ENCODE results near the gene ASPDH. TPM values are rescaled to one million over a fixed set of nuclear protein-coding genes. Genes with fewer than 3 reads are reported as not detected.
"Not testable (repeated sequence)": the region's sequence is repeated elsewhere in the genome, so short reads cannot be mapped to it uniquely, and the experiment has no call there.

ASPDH gene
- total RNA-seq, 1 donor from 2014 or later = not detected

- no peak for DNase-seq
Measured at GRCh38 chr19:50547385-50548190, 33.9 kb upstream of the ASPDH start.

GRCh38 chr19:50546527-50547221, 33.0 kb upstream of the ASPDH start:
- no peak for DNase-seq

GRCh38 chr19:50542943-50543342, 29.2 kb upstream of the ASPDH start:
- DNase-seq = no peak

GRCh38 chr19:50537769-50538230, 24.1 kb upstream of the ASPDH start:
- peak; percentile 93 for DNase-seq

- DNase-seq = no peak
Measured at GRCh38 chr19:50537306-50537685, 23.6 kb upstream of the ASPDH start.

- DNase-seq = no peak
Measured at GRCh38 chr19:50536662-50537305, 23.1 kb upstream of the ASPDH start.

- no peak for DNase-seq
Measured at GRCh38 chr19:50535672-50536187, 22.0 kb upstream of the ASPDH start.

GRCh38 chr19:50534478-50534877, 20.8 kb upstream of the ASPDH start:
- no peak for DNase-seq

GRCh38 chr19:50532952-50533351, 19.2 kb upstream of the ASPDH start:
- DNase-seq = no peak

GRCh38 chr19:50531171-50531612, 17.5 kb upstream of the ASPDH start:
- no peak for DNase-seq

GRCh38 chr19:50528052-50528451, 14.3 kb upstream of the ASPDH start:
- not testable (repeated sequence) for DNase-seq

GRCh38 chr19:50522881-50523280, 9.2 kb upstream of the ASPDH start:
- no peak for DNase-seq

- DNase-seq = no peak
Measured at GRCh38 chr19:50520822-50521465, 7.2 kb upstream of the ASPDH start.

- no peak for DNase-seq
Measured at GRCh38 chr19:50519006-50519575, 5.4 kb upstream of the ASPDH start.

GRCh38 chr19:50518091-50519005, 4.6 kb upstream of the ASPDH start:
- DNase-seq = no peak

- DNase-seq = no peak
Measured at GRCh38 chr19:50517704-50518075, 4.0 kb upstream of the ASPDH start.

GRCh38 chr19:50516964-50517703, 3.4 kb upstream of the ASPDH start:
- no peak for DNase-seq

- DNase-seq = no peak
Measured at GRCh38 chr19:50516456-50516855, 2.7 kb upstream of the ASPDH start.

- no peak for DNase-seq
Measured at GRCh38 chr19:50515168-50515561, 1.5 kb upstream of the ASPDH start.

- no peak for DNase-seq
Measured at GRCh38 chr19:50514346-50515167, 844 bp upstream of the ASPDH start.

All from dermis blood vessel endothelial cell (primary cell).